CD8-positive, alpha-beta memory T cell (primary cell): Measurements from ENCODE around the gene AUTS2. TPM values are rescaled to one million over a fixed set of nuclear protein-coding genes. Genes with fewer than 3 reads are reported as not detected.

ENCODE experiments used
- CTCF ChIA-PET: fragments of 350-600 bp; sonication (Branson Sonifier 250); formaldehyde crosslinking; loops from one replicate; lab custom pipeline; 2021; ENCODE audit warnings: antibody characterized with exemption; lab: Charles Lee
- POLR2A ChIA-PET: fragments of 350-600 bp; sonication (Branson Sonifier 250); formaldehyde crosslinking; loops from one replicate; lab custom pipeline; 2021; ENCODE audit warnings: antibody characterized with exemption; lab: Charles Lee
- DNase-seq, 5 donors: peaks; one replicate each; pipeline versions ENCODE4 v3.0.0 to v3.0.0-alpha.2; 2020 to 2022; ENCODE audit warnings: mixed read lengths in 1 of 5
- H3K27ac ChIP-seq: one replicate; pipeline ENCODE4 v1.7.0; 2013; ENCODE audit warnings: low read depth, mild to moderate bottlenecking, low read length, moderate library complexity
- H3K27me3 ChIP-seq: 2 replicates; pipeline ENCODE4 v1.7.0; 2013; ENCODE audit warnings: low read length, mild to moderate bottlenecking; ENCODE audit not compliant: insufficient read depth, poor library complexity, severe bottlenecking
- H3K36me3 ChIP-seq: 2 replicates; pipeline ENCODE4 v1.7.0; 2013; ENCODE audit warnings: mild to moderate bottlenecking, low read length, moderate library complexity; ENCODE audit not compliant: insufficient read depth
- H3K4me1 ChIP-seq: 2 replicates; pipeline ENCODE4 v1.7.0; 2013; ENCODE audit warnings: mild to moderate bottlenecking, low read length, moderate library complexity; ENCODE audit not compliant: insufficient read depth
- H3K4me3 ChIP-seq: 2 replicates; pipeline ENCODE4 v1.7.0; 2013; ENCODE audit warnings: mild to moderate bottlenecking, low read length
- H3K9me3 ChIP-seq: 2 replicates; pipeline ENCODE4 v1.7.0; 2013; ENCODE audit warnings: mild to moderate bottlenecking, low read length
- H3K27ac Mint-ChIP-seq, 8 donors: one replicate each; pipeline ENCODE4 v1.8.0; 2020 to 2021; ENCODE audit warnings: mixed read lengths in 8 of 8, mild to moderate bottlenecking in 6 of 8, inconsistent platforms in 3 of 8, moderate library complexity in 3 of 8
- H3K27me3 Mint-ChIP-seq, 2 donors: one replicate each; pipeline ENCODE4 v1.8.0; 2020 to 2021; ENCODE audit warnings: mixed read lengths in 2 of 2, mild to moderate bottlenecking in 1 of 2, moderate library complexity in 1 of 2
- H3K36me3 Mint-ChIP-seq, 3 donors: one replicate each; pipeline ENCODE4 v1.8.0; 2020 to 2021; ENCODE audit warnings: mixed read lengths in 3 of 3, inconsistent platforms in 1 of 3, mild to moderate bottlenecking in 1 of 3
- H3K4me1 Mint-ChIP-seq, 3 donors: one replicate each; pipeline ENCODE4 v1.8.0; 2020 to 2021; ENCODE audit warnings: mixed read lengths in 3 of 3, inconsistent platforms in 1 of 3, mild to moderate bottlenecking in 1 of 3
- H3K4me3 Mint-ChIP-seq, 7 donors: one replicate each; pipeline ENCODE4 v1.8.0; 2020 to 2021; ENCODE audit warnings: mixed read lengths in 7 of 7, mild to moderate bottlenecking in 6 of 7, moderate library complexity in 4 of 7, inconsistent platforms in 2 of 7
- H3K9me3 Mint-ChIP-seq, 5 donors: one replicate each; pipeline ENCODE4 v1.8.0; 2020 to 2022; ENCODE audit warnings: mixed read lengths in 5 of 5, mild to moderate bottlenecking in 3 of 5, moderate library complexity in 2 of 5, inconsistent platforms in 1 of 5
- polyA plus RNA-seq: library from polyadenylated mRNA; unstranded; fragments of 300-500 nt; fragmentation: Illumina TruSeq; gene quantifications from one replicate; pipeline ENCODE4 v1.2.3, GENCODE V29; 2021
- total RNA-seq, 2 experiments: library from RNA; stranded (reverse); gene quantifications; one replicate each; pipeline ENCODE4 v1.2.3, GENCODE V29; 2021

Gene AUTS2
- total and polyA plus RNA-seq, 3 experiments from 2014 or later, result 4.4 to 9.9 (median 5.3) TPM

DNA sequence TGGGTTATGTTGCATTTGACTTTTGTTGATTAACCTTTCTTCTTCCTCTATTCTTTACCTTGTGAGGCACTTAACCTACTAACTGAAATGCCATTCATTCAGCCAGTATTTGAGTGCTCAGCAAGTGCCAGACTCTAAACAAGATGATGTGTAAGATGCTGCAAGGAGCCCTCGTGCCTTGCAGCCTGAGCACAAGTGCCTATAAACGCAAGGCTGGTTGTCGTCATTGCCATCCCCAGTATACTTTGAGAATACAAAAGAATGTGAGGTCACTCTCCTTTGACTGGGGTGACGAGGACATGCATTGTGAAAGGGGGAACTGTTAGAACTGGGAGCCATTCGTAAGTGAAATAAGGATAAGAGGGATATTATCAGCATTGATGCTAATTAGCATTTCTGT lies 103.0 kb downstream of the AUTS2 start:
- Mint-ChIP-seq H3K4me3 (no peak overlapping the region), H3K27me3 (no peaks in the 10 kb centered on the region), H3K9me3 (no peaks in the 10 kb centered on the region), H3K36me3 (no peaks in the 10 kb centered on the region), H3K4me1 (peaks cover 17 to 22% (median 18%) of the 10 kb centered on the region in 3 donors), H3K27ac (no peak overlapping the region)
- Histone ChIP-seq H3K36me3 (no peaks in the 10 kb centered on the region), H3K9me3 (no peaks in the 10 kb centered on the region), H3K27ac (no peak overlapping the region), H3K27me3 (no peaks in the 10 kb centered on the region), H3K4me1 (peaks cover 3% of the 10 kb centered on the region), H3K4me3 (no peak overlapping the region)
- DNase-seq, result no peak
- POLR2A ChIA-PET, result no interaction called here
- CTCF ChIA-PET, result no interaction called here

DNA sequence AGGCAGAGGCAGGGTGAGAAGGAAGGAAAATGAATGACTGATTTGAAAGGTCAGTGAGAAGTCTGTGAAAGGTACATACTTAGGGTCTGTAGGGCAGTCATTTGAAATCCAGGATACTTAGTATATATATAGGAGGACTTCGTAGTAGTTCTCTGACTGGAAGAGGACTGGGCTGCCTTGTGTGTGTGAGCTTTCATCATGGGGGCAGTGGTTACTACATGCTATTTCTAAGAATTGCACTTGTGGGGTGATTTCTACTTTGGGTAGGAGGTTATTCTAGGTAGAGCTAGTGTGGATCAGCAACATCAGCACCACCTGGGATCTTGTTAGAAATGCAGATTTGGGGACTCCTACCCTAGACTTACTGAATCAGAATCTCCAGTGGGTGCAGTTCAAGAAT lies 104.1 kb downstream of the AUTS2 start:
- Mint-ChIP-seq H3K27ac (no peak overlapping the region), H3K9me3 (no peaks in the 10 kb centered on the region), H3K27me3 (no peaks in the 10 kb centered on the region), H3K4me1 (peaks cover 8 to 11% (median 8%) of the 10 kb centered on the region in 3 donors), H3K4me3 (no peak overlapping the region), H3K36me3 (no peaks in the 10 kb centered on the region)
- no peak overlapping the region for H3K4me3 ChIP-seq
- ChIA-PET CTCF (no interaction called here), POLR2A (no interaction called here)
- H3K4me1 ChIP-seq, result no peaks in the 10 kb centered on the region
- no peak overlapping the region for H3K27ac ChIP-seq
- no peaks in the 10 kb centered on the region for H3K27me3 ChIP-seq
- H3K36me3 ChIP-seq, result no peaks in the 10 kb centered on the region
- DNase-seq, result no peak
- H3K9me3 ChIP-seq, result no peaks in the 10 kb centered on the region

DNA sequence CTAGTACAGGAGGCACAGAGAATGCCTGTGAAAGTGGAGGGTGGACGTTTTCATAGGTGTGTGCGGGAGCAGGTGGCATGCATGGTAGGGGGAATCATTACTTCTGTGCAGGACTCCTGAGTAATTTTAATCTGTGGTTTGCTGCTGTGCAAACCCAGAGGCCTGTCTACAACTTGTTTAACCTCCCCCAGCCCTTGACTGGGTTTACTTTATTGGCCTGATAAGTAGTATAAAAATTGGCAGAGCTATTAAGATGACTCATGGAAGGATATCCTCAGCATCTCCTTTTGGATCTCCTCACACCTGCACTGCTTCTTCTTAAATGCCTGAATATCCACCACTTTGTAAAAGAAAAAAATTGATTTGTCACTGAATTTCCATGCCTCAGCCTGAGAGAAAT lies 104.8 kb downstream of the AUTS2 start:
- no peaks in the 10 kb centered on the region for H3K36me3 ChIP-seq
- Mint-ChIP-seq H3K4me1 (peaks cover under 1 to 4% (median 3%) of the 10 kb centered on the region in 3 donors), H3K27ac (no peak overlapping the region), H3K4me3 (no peak overlapping the region), H3K36me3 (no peaks in the 10 kb centered on the region), H3K27me3 (peaks cover 0 to under 1% of the 10 kb centered on the region in 2 donors), H3K9me3 (no peaks in the 10 kb centered on the region)
- no peak for DNase-seq
- no peak overlapping the region for H3K27ac ChIP-seq
- no peaks in the 10 kb centered on the region for H3K9me3 ChIP-seq
- no peak overlapping the region for H3K4me3 ChIP-seq
- ChIA-PET CTCF (no interaction called here), POLR2A (no interaction called here)
- H3K4me1 ChIP-seq, result no peaks in the 10 kb centered on the region
- no peaks in the 10 kb centered on the region for H3K27me3 ChIP-seq

DNA sequence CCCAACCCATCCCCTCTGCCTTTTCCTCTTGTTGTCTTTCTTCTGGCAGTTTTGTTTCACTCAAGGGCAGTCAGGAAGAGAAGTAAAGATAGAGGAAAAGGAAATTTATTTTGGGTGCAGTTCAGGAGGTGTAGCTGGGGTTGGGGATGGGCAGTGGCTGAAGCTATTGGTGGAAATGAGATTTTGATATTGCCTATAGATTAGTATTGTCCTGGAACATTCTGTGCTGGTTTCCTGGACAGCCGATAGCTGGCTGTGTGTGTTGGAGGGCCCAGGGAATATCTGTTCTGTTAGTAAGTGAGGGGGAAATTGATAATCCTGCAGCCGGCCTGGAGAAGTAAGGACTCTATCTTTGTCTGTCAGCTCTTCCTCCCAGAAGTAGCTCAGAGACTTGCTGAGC lies 107.8 kb downstream of the AUTS2 start:
- Mint-ChIP-seq H3K27me3 (peaks cover 0 to 10% of the 10 kb centered on the region in 2 donors), H3K4me3 (no peak overlapping the region), H3K36me3 (no peaks in the 10 kb centered on the region), H3K4me1 (no peaks in the 10 kb centered on the region), H3K27ac (no peak overlapping the region), H3K9me3 (no peaks in the 10 kb centered on the region)
- Histone ChIP-seq H3K9me3 (no peaks in the 10 kb centered on the region), H3K27me3 (no peaks in the 10 kb centered on the region), H3K4me3 (no peak overlapping the region), H3K27ac (no peak overlapping the region), H3K4me1 (no peaks in the 10 kb centered on the region), H3K36me3 (no peaks in the 10 kb centered on the region)
- no peak for DNase-seq
- ChIA-PET POLR2A (no interaction called here), CTCF (no interaction called here)

DNA sequence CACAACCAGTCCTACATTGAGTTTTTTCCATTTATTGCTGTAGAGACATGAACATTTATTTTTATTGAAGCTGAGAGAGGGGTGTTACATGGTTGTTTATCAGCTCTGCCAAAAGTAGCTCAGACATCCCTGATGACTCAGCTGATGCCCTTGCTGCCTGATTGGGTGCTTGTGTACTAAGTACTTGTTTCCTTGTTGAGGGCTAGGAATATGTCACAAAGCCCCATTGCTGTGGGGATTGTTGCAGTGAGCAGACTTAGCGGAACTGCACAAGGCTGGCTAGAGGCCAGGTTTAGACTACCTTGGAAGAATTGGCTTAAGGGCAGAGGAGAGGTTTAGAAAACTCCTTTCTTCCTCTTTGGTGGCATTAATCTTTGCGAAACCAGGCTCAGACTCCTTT lies 110.6 kb downstream of the AUTS2 start:
- no peaks in the 10 kb centered on the region for H3K9me3 Mint-ChIP-seq
- no peaks in the 10 kb centered on the region for H3K36me3 Mint-ChIP-seq
- no peaks in the 10 kb centered on the region for H3K4me1 Mint-ChIP-seq
- DNase-seq, result no peak
- H3K27me3 Mint-ChIP-seq, result peaks cover 0 to 18% of the 10 kb centered on the region in 2 donors
- Histone ChIP-seq H3K4me3 (no peak overlapping the region), H3K9me3 (no peaks in the 10 kb centered on the region), H3K4me1 (no peaks in the 10 kb centered on the region), H3K36me3 (no peaks in the 10 kb centered on the region), H3K27me3 (no peaks in the 10 kb centered on the region), H3K27ac (no peak overlapping the region)
- ChIA-PET CTCF (no interaction called here), POLR2A (no interaction called here)
- peak overlapping the region in 1 of 8 donors; percentile 39 for H3K27ac Mint-ChIP-seq
- no peak overlapping the region for H3K4me3 Mint-ChIP-seq

DNA sequence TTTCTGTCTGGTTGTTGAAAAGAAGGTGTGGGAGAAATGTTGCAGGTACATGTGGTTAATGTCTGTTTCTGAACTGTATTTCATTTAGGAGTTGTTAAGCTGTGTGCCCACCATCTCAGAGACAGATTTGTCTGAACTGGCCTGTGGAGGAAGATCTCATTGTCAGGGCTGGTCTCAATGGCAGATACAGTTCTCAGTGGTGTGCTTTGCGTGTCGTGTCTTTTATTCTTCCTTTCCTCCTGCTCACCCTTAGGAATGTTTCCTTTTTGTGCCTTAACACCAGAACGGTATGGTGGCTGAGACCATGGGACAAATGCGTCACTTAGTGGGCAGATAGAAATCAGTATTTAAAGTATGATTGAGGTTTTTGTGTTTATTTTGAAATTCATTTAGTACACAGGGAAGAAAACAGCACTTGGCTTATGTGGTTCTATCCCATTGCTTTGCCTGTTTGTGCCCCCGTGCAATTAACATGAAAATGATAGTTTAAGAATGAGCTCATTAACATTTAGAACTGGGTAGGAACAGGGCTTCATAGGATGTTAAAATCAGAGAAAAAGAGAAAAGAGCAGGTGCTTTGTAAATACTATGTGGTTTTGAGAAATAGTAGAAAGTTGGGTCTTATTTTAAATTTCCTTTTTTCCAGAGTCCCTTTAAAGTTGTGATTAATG lies 112.6 kb downstream of the AUTS2 start:
- ChIA-PET CTCF (no interaction called here), POLR2A (no interaction called here)
- Mint-ChIP-seq H3K4me3 (no peak overlapping the region), H3K4me1 (no peaks in the 10 kb centered on the region), H3K27me3 (peaks cover 0 to 30% of the 10 kb centered on the region in 2 donors), H3K9me3 (no peaks in the 10 kb centered on the region), H3K36me3 (no peaks in the 10 kb centered on the region), H3K27ac (no peak overlapping the region)
- no peaks in the 10 kb centered on the region for H3K36me3 ChIP-seq
- H3K9me3 ChIP-seq, result no peaks in the 10 kb centered on the region
- no peak for DNase-seq
- H3K27me3 ChIP-seq, result no peaks in the 10 kb centered on the region
- H3K27ac ChIP-seq, result no peak overlapping the region
- no peaks in the 10 kb centered on the region for H3K4me1 ChIP-seq
- no peak overlapping the region for H3K4me3 ChIP-seq

DNA sequence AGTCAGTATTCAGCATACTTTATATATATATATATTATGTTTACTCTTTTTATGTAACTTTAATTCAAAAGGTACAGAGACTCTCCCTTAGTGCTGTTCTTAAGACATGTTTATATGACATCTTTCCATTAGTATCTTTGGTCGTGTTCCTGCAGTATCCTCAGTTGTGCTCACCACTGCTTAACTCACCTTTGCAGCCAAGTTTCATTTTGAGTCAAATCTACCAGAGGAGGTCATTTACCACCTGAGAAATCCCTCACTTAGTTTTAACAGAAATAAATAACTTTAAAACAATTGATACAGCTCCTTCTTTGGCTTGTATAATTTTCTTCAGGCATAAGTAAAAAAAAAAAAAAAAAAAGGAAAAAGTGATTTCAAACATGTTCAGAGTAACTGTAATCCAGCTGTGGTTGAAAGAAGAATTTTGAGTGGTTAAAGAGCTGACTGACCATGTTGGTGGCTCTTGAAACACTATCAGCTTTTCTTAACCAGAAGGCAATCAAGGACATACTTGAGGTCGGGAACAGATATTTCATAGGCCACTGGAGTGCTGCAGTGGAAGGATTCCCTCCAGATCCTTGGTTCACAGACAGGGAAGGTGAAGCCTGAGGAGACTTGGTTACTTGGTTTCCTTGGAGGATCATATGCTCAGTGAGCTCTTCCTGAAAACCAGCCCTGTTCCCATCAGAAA lies 116.8 kb downstream of the AUTS2 start:
- Histone ChIP-seq H3K4me3 (no peak overlapping the region), H3K9me3 (no peaks in the 10 kb centered on the region), H3K36me3 (no peaks in the 10 kb centered on the region), H3K4me1 (no peaks in the 10 kb centered on the region), H3K27ac (no peak overlapping the region), H3K27me3 (no peaks in the 10 kb centered on the region)
- Mint-ChIP-seq H3K27me3 (peaks cover 3 to 44% of the 10 kb centered on the region in 2 donors), H3K4me3 (no peak overlapping the region), H3K36me3 (no peaks in the 10 kb centered on the region), H3K27ac (no peak overlapping the region), H3K9me3 (no peaks in the 10 kb centered on the region), H3K4me1 (no peaks in the 10 kb centered on the region)
- POLR2A ChIA-PET, result no interaction called here
- no peak for DNase-seq
- CTCF ChIA-PET, result no interaction called here

DNA sequence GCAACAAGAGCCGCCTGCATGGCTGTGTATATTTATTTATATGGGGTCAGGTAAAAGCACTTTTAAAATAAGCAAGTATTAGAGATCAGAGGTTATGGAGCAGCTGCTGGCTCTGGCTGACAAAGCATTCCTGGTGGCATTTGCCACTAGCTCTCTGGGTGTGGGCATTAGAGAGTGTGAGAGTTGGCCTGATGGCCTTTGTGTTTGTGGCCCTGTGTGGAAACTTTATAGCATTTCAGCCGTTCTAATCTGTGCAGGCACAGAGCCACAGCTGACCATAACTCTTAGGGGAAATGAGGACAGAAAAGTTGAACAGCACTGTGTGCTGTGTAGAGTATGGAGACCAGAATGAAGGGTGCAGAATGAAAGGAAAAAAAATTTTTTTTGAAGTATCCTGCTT lies 118.9 kb downstream of the AUTS2 start:
- Mint-ChIP-seq H3K27me3 (peaks cover 3 to 36% of the 10 kb centered on the region in 2 donors), H3K4me1 (no peaks in the 10 kb centered on the region), H3K36me3 (no peaks in the 10 kb centered on the region), H3K27ac (no peak overlapping the region), H3K4me3 (no peak overlapping the region), H3K9me3 (no peaks in the 10 kb centered on the region)
- DNase-seq, result no peak
- no peaks in the 10 kb centered on the region for H3K36me3 ChIP-seq
- H3K27ac ChIP-seq, result no peak overlapping the region
- H3K9me3 ChIP-seq, result no peaks in the 10 kb centered on the region
- no peaks in the 10 kb centered on the region for H3K27me3 ChIP-seq
- CTCF ChIA-PET, result interaction anchor here (0.7 kb wide), 1 partner anchor 119 kb away, joined by 3 read pairs; the partner anchor contains the start of gene AUTS2
- no peaks in the 10 kb centered on the region for H3K4me1 ChIP-seq
- no peak overlapping the region for H3K4me3 ChIP-seq
- POLR2A ChIA-PET, result no interaction called here
